Measurements from ENCODE around the gene CD40.

The CD40 gene

GRCh38 chr20:46123482-46124245, 5.5 kb downstream of the CD40 start:
- Mint-ChIP-seq H3K36me3 (ENCODE audit: low read depth) (no peaks in the 10 kb centered on the region), H3K27ac (no peak overlapping the region), H3K27me3 (ENCODE audit: low read depth) (peaks cover 3% of the 10 kb centered on the region), H3K4me1 (ENCODE audit: low read depth) (peaks cover 8% of the 10 kb centered on the region), H3K4me3 (no peak overlapping the region), H3K9me3 (no peaks in the 10 kb centered on the region)

- no peaks in the 10 kb centered on the region for H3K36me3 Mint-ChIP-seq (ENCODE audit: low read depth)
- no peaks in the 10 kb centered on the region for H3K9me3 Mint-ChIP-seq
- H3K27me3 Mint-ChIP-seq (ENCODE audit: low read depth) = peaks cover 16% of the 10 kb centered on the region
- no peak overlapping the region for H3K27ac Mint-ChIP-seq
- peaks cover 4% of the 10 kb centered on the region for H3K4me1 Mint-ChIP-seq (ENCODE audit: low read depth)
- no peak overlapping the region for H3K4me3 Mint-ChIP-seq
Measured at GRCh38 chr20:46126440-46127056, 8.4 kb downstream of the CD40 start.

GRCh38 chr20:46127396-46128010, 9.4 kb downstream of the CD40 start:
- Mint-ChIP-seq H3K36me3 (ENCODE audit: low read depth) (no peaks in the 10 kb centered on the region), H3K27ac (no peak overlapping the region), H3K4me3 (no peak overlapping the region), H3K4me1 (ENCODE audit: low read depth) (no peaks in the 10 kb centered on the region), H3K27me3 (ENCODE audit: low read depth) (peaks cover 22% of the 10 kb centered on the region), H3K9me3 (no peaks in the 10 kb centered on the region)

GRCh38 chr20:46128310-46129151, 10.4 kb downstream of the CD40 start:
- Mint-ChIP-seq H3K27ac (no peak overlapping the region), H3K9me3 (no peaks in the 10 kb centered on the region), H3K4me1 (ENCODE audit: low read depth) (no peaks in the 10 kb centered on the region), H3K27me3 (ENCODE audit: low read depth) (peaks cover 29% of the 10 kb centered on the region), H3K36me3 (ENCODE audit: low read depth) (no peaks in the 10 kb centered on the region), H3K4me3 (no peak overlapping the region)

GRCh38 chr20:46129955-46130481, 11.9 kb downstream of the CD40 start:
- Mint-ChIP-seq H3K9me3 (no peaks in the 10 kb centered on the region), H3K27ac (no peak overlapping the region), H3K4me3 (no peak overlapping the region), H3K4me1 (ENCODE audit: low read depth) (no peaks in the 10 kb centered on the region), H3K36me3 (ENCODE audit: low read depth) (no peaks in the 10 kb centered on the region), H3K27me3 (ENCODE audit: low read depth) (peaks cover 29% of the 10 kb centered on the region)

DNA sequence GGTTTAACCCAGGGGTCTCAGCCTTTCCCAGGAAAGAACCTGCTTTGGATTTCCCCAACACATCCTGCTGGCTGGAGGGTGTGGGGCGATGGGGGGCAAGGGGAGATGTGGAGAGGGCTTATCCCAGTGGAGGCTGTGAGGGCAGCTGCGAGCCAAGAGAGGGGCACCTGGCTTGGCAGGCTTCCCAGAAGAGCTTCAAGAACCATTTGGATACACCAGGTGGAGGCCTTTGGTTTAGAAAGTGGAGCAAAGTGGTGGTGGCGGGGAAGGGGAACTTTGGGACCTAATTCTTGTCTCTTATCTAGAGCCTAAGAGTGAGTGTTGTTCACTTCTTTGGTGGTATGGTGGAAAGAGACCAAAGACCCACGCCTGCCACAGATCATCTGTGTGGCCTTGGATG, 12.4 kb downstream of the CD40 start:
- peaks cover 29% of the 10 kb centered on the region for H3K27me3 Mint-ChIP-seq (ENCODE audit: low read depth)
- H3K36me3 Mint-ChIP-seq (ENCODE audit: low read depth) = no peaks in the 10 kb centered on the region
- no peaks in the 10 kb centered on the region for H3K9me3 Mint-ChIP-seq
- no peak overlapping the region for H3K27ac Mint-ChIP-seq
- no peaks in the 10 kb centered on the region for H3K4me1 Mint-ChIP-seq (ENCODE audit: low read depth)
- H3K4me3 Mint-ChIP-seq = no peak overlapping the region

GRCh38 chr20:46131396-46131795, 13.3 kb downstream of the CD40 start:
- H3K9me3 Mint-ChIP-seq = no peaks in the 10 kb centered on the region
- no peaks in the 10 kb centered on the region for H3K4me1 Mint-ChIP-seq (ENCODE audit: low read depth)
- H3K4me3 Mint-ChIP-seq = no peak overlapping the region
- H3K27ac Mint-ChIP-seq = no peak overlapping the region
- peaks cover 34% of the 10 kb centered on the region for H3K27me3 Mint-ChIP-seq (ENCODE audit: low read depth)
- no peaks in the 10 kb centered on the region for H3K36me3 Mint-ChIP-seq (ENCODE audit: low read depth)

DNA sequence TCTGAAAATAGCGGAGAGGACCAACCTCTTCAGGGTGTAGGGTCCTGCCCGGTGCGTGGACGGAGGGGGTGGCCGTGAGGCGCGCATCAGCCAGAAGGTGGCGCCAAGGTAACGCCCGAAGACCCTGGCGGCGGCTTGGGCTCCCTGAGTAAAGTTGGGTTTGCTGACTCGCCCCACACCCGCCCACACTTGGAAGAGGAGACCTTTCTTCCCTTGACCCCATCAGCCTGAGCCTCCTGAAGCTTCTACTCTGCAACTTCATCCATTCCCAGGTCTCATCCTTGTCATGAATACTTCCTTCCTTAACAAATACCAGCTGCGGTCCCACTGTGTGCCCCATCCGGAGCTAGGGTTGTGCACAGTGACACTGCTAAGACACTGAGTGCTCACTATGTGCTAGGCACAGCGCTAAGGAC, 14.6 kb downstream of the CD40 start:
- Mint-ChIP-seq H3K9me3 (no peaks in the 10 kb centered on the region), H3K27me3 (ENCODE audit: low read depth) (peaks cover 34% of the 10 kb centered on the region), H3K36me3 (ENCODE audit: low read depth) (no peaks in the 10 kb centered on the region), H3K27ac (no peak overlapping the region), H3K4me1 (ENCODE audit: low read depth) (no peaks in the 10 kb centered on the region), H3K4me3 (no peak overlapping the region)

DNA sequence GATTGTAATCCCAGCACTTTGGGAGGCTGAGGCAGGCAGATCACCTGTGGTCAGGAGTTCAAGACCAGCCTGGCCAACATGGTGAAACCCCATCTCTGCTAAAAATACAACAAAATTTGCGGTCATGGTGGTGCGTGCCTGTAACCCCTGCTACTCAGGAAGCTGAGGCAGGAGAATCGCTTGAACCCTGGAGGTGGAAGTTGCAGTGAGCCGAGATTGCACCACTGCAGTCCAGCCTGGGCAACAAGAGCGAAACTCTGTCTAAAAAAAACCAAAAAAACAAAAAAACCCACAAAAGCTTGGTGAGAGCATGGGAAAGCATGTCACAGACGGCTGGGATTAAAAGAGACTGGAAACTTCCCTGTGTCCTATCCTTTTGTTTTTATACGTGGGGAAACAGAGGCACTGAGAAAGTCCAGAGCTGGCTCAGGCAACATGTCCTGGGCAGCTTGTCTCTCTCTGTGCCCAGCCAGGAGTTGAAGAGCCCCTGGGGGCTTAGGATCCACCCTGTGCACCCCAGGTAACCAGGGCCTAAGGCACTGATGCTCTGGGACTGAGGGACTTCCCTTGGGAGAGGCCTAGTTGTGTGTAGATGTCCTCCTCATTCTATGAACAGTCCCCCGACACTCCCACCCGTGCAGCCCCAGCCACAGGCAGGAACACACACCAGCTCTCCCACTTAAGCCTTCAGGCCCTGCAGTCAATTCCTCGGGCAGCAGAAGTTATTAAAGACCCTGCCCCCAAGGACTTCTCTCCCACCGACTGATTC, 16.0 kb downstream of the CD40 start:
- H3K27ac Mint-ChIP-seq = no peak overlapping the region
- no peaks in the 10 kb centered on the region for H3K4me1 Mint-ChIP-seq (ENCODE audit: low read depth)
- no peaks in the 10 kb centered on the region for H3K9me3 Mint-ChIP-seq
- no peak overlapping the region for H3K4me3 Mint-ChIP-seq
- H3K36me3 Mint-ChIP-seq (ENCODE audit: low read depth) = no peaks in the 10 kb centered on the region
- peaks cover 34% of the 10 kb centered on the region for H3K27me3 Mint-ChIP-seq (ENCODE audit: low read depth)

DNA sequence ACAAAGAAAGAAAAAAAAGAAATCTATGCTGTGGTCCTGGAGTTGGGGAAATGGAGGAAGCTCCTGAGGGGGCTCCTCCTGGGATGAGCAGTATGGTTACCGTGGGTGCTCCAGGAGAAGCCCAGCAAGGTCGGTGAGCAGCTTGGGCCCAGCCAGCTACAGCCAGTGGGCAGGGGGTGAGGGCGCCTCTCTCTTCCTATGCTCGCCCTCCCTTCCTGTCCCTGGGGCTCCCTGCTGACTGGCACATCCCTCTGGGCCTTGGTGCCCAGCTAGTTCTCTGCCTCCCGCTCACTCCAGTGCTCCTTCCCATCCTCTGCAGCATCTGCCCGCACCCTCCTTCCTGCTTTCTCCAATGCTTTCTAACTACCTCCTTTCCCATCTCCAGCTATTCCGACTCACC, 16.6 kb downstream of the CD40 start:
- Mint-ChIP-seq H3K4me3 (no peak overlapping the region), H3K4me1 (ENCODE audit: low read depth) (no peaks in the 10 kb centered on the region), H3K9me3 (no peaks in the 10 kb centered on the region), H3K36me3 (ENCODE audit: low read depth) (no peaks in the 10 kb centered on the region), H3K27ac (no peak overlapping the region), H3K27me3 (ENCODE audit: low read depth) (peaks cover 29% of the 10 kb centered on the region)

DNA sequence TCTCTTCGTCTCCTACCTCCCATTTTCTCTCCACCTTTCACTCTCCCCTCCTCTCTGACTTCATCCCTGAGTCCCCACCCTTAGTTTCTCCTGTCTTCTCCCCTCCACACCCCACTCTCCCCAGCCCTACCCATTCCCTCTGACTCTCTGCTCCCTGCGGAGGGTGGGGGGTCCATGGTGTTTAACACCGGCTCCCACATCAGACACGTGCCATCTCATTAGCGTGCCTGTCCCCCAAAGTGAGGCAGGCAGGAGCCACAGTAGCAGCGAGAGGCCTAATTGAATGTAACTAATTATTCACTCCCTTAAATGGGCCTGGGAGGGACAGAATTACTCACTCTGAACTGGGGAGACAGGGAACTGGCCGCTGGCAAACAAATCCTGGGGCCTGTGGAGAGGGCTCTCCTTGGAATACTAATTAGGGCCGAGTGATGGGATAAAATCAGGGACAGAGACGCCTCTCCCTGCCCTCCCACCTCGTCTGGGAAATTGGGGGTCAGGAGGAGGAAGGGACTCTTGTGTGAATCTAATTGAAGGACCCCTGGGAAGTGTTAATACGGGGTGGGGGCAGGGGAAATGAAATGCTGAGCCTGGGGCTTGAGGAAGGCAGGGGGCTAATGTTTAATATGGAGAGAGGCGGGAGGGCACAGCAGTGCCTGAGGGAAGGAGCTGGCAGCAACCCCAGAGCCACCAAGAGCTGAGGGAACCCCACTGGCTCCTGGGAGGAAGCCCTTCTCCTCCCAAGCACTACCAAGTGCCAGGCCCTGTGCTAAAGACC, 17.9 kb downstream of the CD40 start:
- no peak overlapping the region for H3K4me3 Mint-ChIP-seq
- H3K27me3 Mint-ChIP-seq (ENCODE audit: low read depth) = peaks cover 26% of the 10 kb centered on the region
- no peaks in the 10 kb centered on the region for H3K36me3 Mint-ChIP-seq (ENCODE audit: low read depth)
- no peaks in the 10 kb centered on the region for H3K4me1 Mint-ChIP-seq (ENCODE audit: low read depth)
- H3K9me3 Mint-ChIP-seq = no peaks in the 10 kb centered on the region
- H3K27ac Mint-ChIP-seq = no peak overlapping the region

GRCh38 chr20:46137816-46138215, 19.7 kb downstream of the CD40 start:
- Mint-ChIP-seq H3K9me3 (no peaks in the 10 kb centered on the region), H3K36me3 (ENCODE audit: low read depth) (no peaks in the 10 kb centered on the region), H3K4me1 (ENCODE audit: low read depth) (no peaks in the 10 kb centered on the region), H3K4me3 (no peak overlapping the region), H3K27me3 (ENCODE audit: low read depth) (peaks cover 29% of the 10 kb centered on the region), H3K27ac (no peak overlapping the region)

DNA sequence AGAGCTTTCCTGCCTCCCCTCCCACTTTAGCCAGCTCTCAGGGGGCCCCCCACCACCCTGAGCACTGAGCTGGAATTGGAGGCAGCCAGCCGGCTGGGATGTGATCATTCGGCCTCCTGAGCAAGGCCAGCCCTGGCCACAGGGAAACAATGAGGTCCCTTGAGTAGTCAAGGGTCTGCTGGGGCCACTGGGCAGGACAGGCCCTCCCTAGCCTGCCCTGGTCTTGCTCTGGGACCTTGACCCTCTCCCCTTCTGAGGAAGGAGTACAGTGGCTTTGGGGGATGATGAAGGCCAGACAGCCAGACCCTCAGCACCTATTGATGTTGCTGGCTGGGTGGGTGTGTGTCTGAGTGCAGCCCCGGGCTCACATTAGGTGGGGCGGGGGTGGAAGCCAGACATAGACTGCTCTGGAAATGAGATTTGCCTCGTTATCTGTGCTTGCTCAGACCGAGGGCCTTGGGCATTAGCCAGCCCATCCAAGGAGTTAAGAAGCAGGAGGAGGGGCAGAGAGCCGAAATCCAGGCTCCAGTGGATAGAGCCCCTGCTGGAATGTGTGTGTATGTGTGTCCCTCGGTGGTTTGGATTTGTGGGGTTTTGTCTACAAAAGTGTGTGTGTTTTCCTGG, 21.3 kb downstream of the CD40 start:
- Mint-ChIP-seq H3K27ac (no peak overlapping the region), H3K27me3 (ENCODE audit: low read depth) (peaks cover 28% of the 10 kb centered on the region), H3K4me1 (ENCODE audit: low read depth) (no peaks in the 10 kb centered on the region), H3K9me3 (no peaks in the 10 kb centered on the region), H3K4me3 (no peak overlapping the region), H3K36me3 (ENCODE audit: low read depth) (no peaks in the 10 kb centered on the region)

Measured in T-helper 1 cell treated with Interleukin-12 subunit alpha and Interleukin-12 subunit beta and Interleukin-4 antibody, amounts not matched to agents 30 μg/mL and 1 μg/mL, for 36 hours (primary cell).